Keratinocyte (primary cell): ENCODE data around the gene FYTTD1. TPM values are rescaled to one million over a fixed set of nuclear protein-coding genes. Genes with fewer than 3 reads are reported as not detected.

Experiments
- DNase-seq: peaks from one replicate; pipeline ENCODE4 v3.0.0-alpha.2; 2011; ENCODE audit warnings: low read depth, missing footprints, low spot score
- FAIRE-seq: peaks from 2 replicates; lab custom pipeline; 2011; peaks lifted over from hg19 to GRCh38; lab: Jason Lieb, UNC
- H2AFZ ChIP-seq: 2 replicates; pipeline ENCODE4 v1.6.0; 2012; ENCODE audit warnings: low read length, control low read depth, inconsistent platforms; ENCODE audit not compliant: control insufficient read depth
- H3K27ac ChIP-seq: 2 replicates; pipeline ENCODE4 v1.5.1; 2011; ENCODE audit warnings: low read length; ENCODE audit not compliant: control insufficient read depth, insufficient read depth
- H3K27me3 ChIP-seq: 3 replicates; pipeline ENCODE4 v1.6.0; 2011; ENCODE audit warnings: low read length; ENCODE audit not compliant: control insufficient read depth, insufficient read depth; ENCODE audit errors: extremely low read depth
- H3K36me3 ChIP-seq, 2 experiments: 2 replicates in 1 of 2; 3 replicates in 1 of 2; pipeline ENCODE4 v1.5.1; 2011; ENCODE audit warnings: low read length in 2 of 2, mild to moderate bottlenecking in 1 of 2; ENCODE audit not compliant: control insufficient read depth in 2 of 2, insufficient read depth in 2 of 2; ENCODE audit errors: extremely low read depth in 1 of 2
- H3K4me1 ChIP-seq: 3 replicates; pipeline ENCODE4 v1.5.1; 2011; ENCODE audit warnings: low read length; ENCODE audit not compliant: control insufficient read depth, insufficient read depth; ENCODE audit errors: extremely low read depth
- H3K4me2 ChIP-seq: 3 replicates; pipeline ENCODE4 v1.6.0; 2011; ENCODE audit warnings: low read depth, low read length; ENCODE audit not compliant: control insufficient read depth, insufficient read depth; ENCODE audit errors: extremely low read depth
- H3K4me3 ChIP-seq, 3 experiments: fragments of 200-600 bp in 1 of 3; sonication (generic) in 1 of 3; 2 replicates in 2 of 3; 3 replicates in 1 of 3; pipeline ENCODE4 v1.5.1; 2011 to 2016; ENCODE audit warnings: low read length in 3 of 3, mild to moderate bottlenecking in 3 of 3, control low read depth in 2 of 3, inconsistent platforms in 1 of 3, low read depth in 1 of 3, mixed read lengths in 1 of 3, mixed run types in 1 of 3, moderate library complexity in 1 of 3; ENCODE audit not compliant: control insufficient read depth in 2 of 3, insufficient read depth in 2 of 3; ENCODE audit errors: extremely low read depth in 1 of 3
- H3K79me2 ChIP-seq: 2 replicates; pipeline ENCODE4 v1.6.0; 2012; ENCODE audit warnings: low read length; ENCODE audit not compliant: control insufficient read depth, insufficient read depth
- H3K9ac ChIP-seq: 3 replicates; pipeline ENCODE4 v1.6.0; 2011; ENCODE audit warnings: low read length; ENCODE audit not compliant: control insufficient read depth, insufficient read depth; ENCODE audit errors: extremely low read depth
- H3K9me1 ChIP-seq: 3 replicates; pipeline ENCODE4 v1.6.0; 2011; ENCODE audit warnings: low read length; ENCODE audit not compliant: control insufficient read depth, insufficient read depth; ENCODE audit errors: extremely low read depth
- H3K9me3 ChIP-seq: 2 replicates; pipeline ENCODE4 v1.5.1; 2012; ENCODE audit warnings: low read depth, low read length; ENCODE audit not compliant: control insufficient read depth
- H4K20me1 ChIP-seq: 3 replicates; pipeline ENCODE4 v1.6.0; 2011; ENCODE audit warnings: low read length; ENCODE audit not compliant: control insufficient read depth, insufficient read depth; ENCODE audit errors: extremely low read depth
- CTCF ChIP-seq, 3 experiments: IDR thresholded peaks in 1 of 3; conservative IDR thresholded peaks in 1 of 3; optimal IDR thresholded peaks in 1 of 3; 2 replicates in 2 of 3; 3 replicates in 1 of 3; pipeline versions ENCODE3 to v1.5.1; 2011; ENCODE audit warnings: low read length in 3 of 3, mild to moderate bottlenecking in 3 of 3, moderate library complexity in 2 of 3, control low read depth in 1 of 3, inconsistent platforms in 1 of 3; ENCODE audit not compliant: insufficient read depth in 2 of 3; ENCODE audit errors: extremely low read depth in 1 of 3
- EZH2 ChIP-seq: IDR thresholded peaks from one replicate; pipeline ENCODE4 v1.6.1; 2012; ENCODE audit warnings: inconsistent platforms, mild to moderate bottlenecking, low read length, moderate library complexity
- dilution Hi-C: fragments of 300-500 bp; cut with MboI; formaldehyde crosslinking; loops from one replicate; pipeline ENCODE4 v1.7.0; 2020; ENCODE audit warnings: low sequenced_read_pairs; ENCODE audit not compliant: extremely low pct_ligation_motif_present
- polyA plus RNA-seq, 5 experiments: library from polyadenylated mRNA; depleted of rRNA in 3 of 5; stranded (reverse) in 3 of 5; stranded (forward) in 1 of 5; unstranded in 1 of 5; fragments of >200 nt; gene quantifications; 1 replicate in 1 of 5; 2 replicates in 3 of 5; 3 replicates in 1 of 5; pipeline versions ENCODE4 v1.2.1 to v1.2.3, GENCODE V29; 2011 to 2012; ENCODE audit warnings: missing spikeins in 2 of 5, low read depth in 1 of 5, low replicate concordance in 1 of 5

FYTTD1 gene
- polyA plus RNA-seq, 1 donor (not counting 4 experiments of a cell fraction or from before 2014, with no cell fraction given) = 48.0 TPM

GRCh38 chr3:197791892-197792647 is 42.4 kb downstream of the FYTTD1 start:
- no peaks in the 10 kb centered on the region for H3K9me1 ChIP-seq
- dilution Hi-C loops = no loop called here
- peak overlapping the region; percentile 95 for H2AFZ ChIP-seq
- H3K79me2 ChIP-seq = peaks cover 55% of the 10 kb centered on the region
- peak overlapping the region; percentile 77 for H3K4me2 ChIP-seq
- peak overlapping the region; percentile 89 to 93 (median 89) for H3K4me3 ChIP-seq
- no peaks in the 10 kb centered on the region for H3K36me3 ChIP-seq
- H3K9me3 ChIP-seq = no peaks in the 10 kb centered on the region
- DNase-seq = no peak
- H3K27me3 ChIP-seq = no peaks in the 10 kb centered on the region
- TF ChIP-seq EZH2 (no peak), CTCF (optimal IDR thresholded peaks at IDR 0.05 in 1 of 3, IDR thresholded peaks at IDR 0.05 in 1 of 3, conservative IDR thresholded peaks at IDR 0.05 in 1 of 3; ENCODE audit: extremely low read depth in 1 of 3, insufficient read depth in 2 of 3, low read length in 3 of 3) (no peak)
- no peak for FAIRE-seq
- peak overlapping the region; percentile 98 for H3K9ac ChIP-seq
- H3K4me1 ChIP-seq = peaks cover 17% of the 10 kb centered on the region
- H3K27ac ChIP-seq = peak overlapping the region; percentile 88
- H4K20me1 ChIP-seq = peaks cover 2% of the 10 kb centered on the region

GRCh38 chr3:197793247-197793646 is 43.6 kb downstream of the FYTTD1 start:
- no peak for TF ChIP-seq EZH2
- no peak for TF ChIP-seq CTCF (optimal IDR thresholded peaks at IDR 0.05 in 1 of 3, IDR thresholded peaks at IDR 0.05 in 1 of 3, conservative IDR thresholded peaks at IDR 0.05 in 1 of 3; ENCODE audit: extremely low read depth in 1 of 3, insufficient read depth in 2 of 3, low read length in 3 of 3)
- H4K20me1 ChIP-seq = peaks cover 2% of the 10 kb centered on the region
- FAIRE-seq = no peak
- H3K27me3 ChIP-seq = no peaks in the 10 kb centered on the region
- peak; percentile 45 for DNase-seq
- no peaks in the 10 kb centered on the region for H3K9me3 ChIP-seq
- H3K36me3 ChIP-seq = no peaks in the 10 kb centered on the region
- H3K4me1 ChIP-seq = peaks cover 17% of the 10 kb centered on the region
- peak overlapping the region; percentile 60 for H3K4me2 ChIP-seq
- H2AFZ ChIP-seq = no peak overlapping the region
- peaks cover 67% of the 10 kb centered on the region for H3K79me2 ChIP-seq
- no peaks in the 10 kb centered on the region for H3K9me1 ChIP-seq
- peak overlapping the region; percentile 52 for H3K27ac ChIP-seq
- dilution Hi-C loops = no loop called here
- peak overlapping the region in 2 of 3 experiments; percentile 33 to 38 for H3K4me3 ChIP-seq
- H3K9ac ChIP-seq = no peak overlapping the region
